Peyer's patch (tissue), 4 donors: ENCODE data around the gene BCAS1. TPM values are rescaled to one million over a fixed set of nuclear protein-coding genes. Genes with fewer than 3 reads are reported as not detected.
"Not testable (repeated sequence)": the region's sequence is repeated elsewhere in the genome, so short reads cannot be mapped to it uniquely, and the experiment has no call there.

Source experiments
- DNase-seq, 3 donors: peaks; one replicate each; pipeline ENCODE4 v3.0.0-alpha.2; 2017 to 2019
- H3K27ac ChIP-seq, 4 donors: fragments of 200-600 bp; sonication (generic); one replicate each; pipeline ENCODE4 v1.5.1; 2016 to 2019
- H3K27me3 ChIP-seq, 2 donors: fragments of 200-600 bp; sonication (generic); one replicate each; pipeline ENCODE4 v1.5.1; 2019
- H3K36me3 ChIP-seq, 3 donors: fragments of 200-600 bp; sonication (generic); one replicate each; pipeline ENCODE4 v1.5.1; 2016 to 2019
- H3K4me1 ChIP-seq, 4 donors: fragments of 200-600 bp; sonication (generic); one replicate each; pipeline ENCODE4 v1.5.1; 2016 to 2019
- H3K4me3 ChIP-seq, 4 donors: fragments of 200-600 bp; sonication (generic); 1 replicate in 3 of 4; 2 replicates in 1 of 4; pipeline ENCODE4 v1.5.1; 2016 to 2019; ENCODE audit warnings: mild to moderate bottlenecking in 1 of 4
- H3K9me3 ChIP-seq, 4 donors: fragments of 200-600 bp; sonication (generic); one replicate each; pipeline ENCODE4 v1.5.1; 2016 to 2019; ENCODE audit warnings: mild to moderate bottlenecking in 1 of 4
- POLR2A ChIP-seq, 2 donors: fragments of 450-650 bp; IDR thresholded peaks; one replicate each; pipeline ENCODE4 v1.5.1; 2017; ENCODE audit warnings: antibody characterized with exemption in 2 of 2, mild to moderate bottlenecking in 2 of 2, moderate library complexity in 2 of 2
- total RNA-seq, 4 donors: library from RNA; depleted of rRNA; stranded (reverse); fragments of >200 nt; gene quantifications; one replicate each; pipeline ENCODE4 v1.1.0, GENCODE V29; 2016
- TF ChIP-seq, protein P1 (sequence below), 6 experiments: fragments of 450-650 bp in 4 of 6; fragments of 200-600 bp in 2 of 6; sonication (generic) in 1 of 6; IDR thresholded peaks; one replicate each; pipeline ENCODE4 v1.5.1; 2017 to 2019; ENCODE audit warnings: antibody characterized with exemption in 6 of 6, mild to moderate bottlenecking in 3 of 6, moderate library complexity in 1 of 6

Gene BCAS1
- total RNA-seq, 4 donors from 2014 or later = 21.5 to 58.1 (median 43.2) TPM

DNA sequence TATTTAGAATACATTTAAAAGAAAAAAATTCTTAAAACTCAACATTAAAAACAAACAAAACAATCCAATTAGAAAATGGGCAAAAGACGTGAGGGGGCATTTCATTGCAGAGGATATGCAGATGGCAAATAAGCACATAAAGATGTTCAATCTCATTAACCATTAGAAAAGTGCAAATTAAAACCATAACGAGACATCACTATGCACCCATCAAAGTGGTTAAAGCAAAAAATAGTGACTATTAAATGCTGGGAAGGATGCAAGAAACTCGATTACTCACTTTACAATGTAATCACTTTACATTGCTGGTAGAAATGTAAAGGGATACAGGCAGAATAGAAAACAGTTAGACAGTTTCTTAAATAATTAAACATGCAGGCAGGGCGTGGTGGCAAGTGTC lies 59.0 kb downstream of the BCAS1 start:
- Histone ChIP-seq H3K27me3 (no peaks in the 10 kb centered on the region), H3K27ac (no peak overlapping the region), H3K4me1 (no peaks in the 10 kb centered on the region), H3K9me3 (no peaks in the 10 kb centered on the region), H3K4me3 (no peak overlapping the region), H3K36me3 (no peaks in the 10 kb centered on the region)
- no peak for DNase-seq
- no peak for TF ChIP-seq POLR2A (IDR thresholded peaks at IDR 0.05)
- TF ChIP-seq, protein P1, sequence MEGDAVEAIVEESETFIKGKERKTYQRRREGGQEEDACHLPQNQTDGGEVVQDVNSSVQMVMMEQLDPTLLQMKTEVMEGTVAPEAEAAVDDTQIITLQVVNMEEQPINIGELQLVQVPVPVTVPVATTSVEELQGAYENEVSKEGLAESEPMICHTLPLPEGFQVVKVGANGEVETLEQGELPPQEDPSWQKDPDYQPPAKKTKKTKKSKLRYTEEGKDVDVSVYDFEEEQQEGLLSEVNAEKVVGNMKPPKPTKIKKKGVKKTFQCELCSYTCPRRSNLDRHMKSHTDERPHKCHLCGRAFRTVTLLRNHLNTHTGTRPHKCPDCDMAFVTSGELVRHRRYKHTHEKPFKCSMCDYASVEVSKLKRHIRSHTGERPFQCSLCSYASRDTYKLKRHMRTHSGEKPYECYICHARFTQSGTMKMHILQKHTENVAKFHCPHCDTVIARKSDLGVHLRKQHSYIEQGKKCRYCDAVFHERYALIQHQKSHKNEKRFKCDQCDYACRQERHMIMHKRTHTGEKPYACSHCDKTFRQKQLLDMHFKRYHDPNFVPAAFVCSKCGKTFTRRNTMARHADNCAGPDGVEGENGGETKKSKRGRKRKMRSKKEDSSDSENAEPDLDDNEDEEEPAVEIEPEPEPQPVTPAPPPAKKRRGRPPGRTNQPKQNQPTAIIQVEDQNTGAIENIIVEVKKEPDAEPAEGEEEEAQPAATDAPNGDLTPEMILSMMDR (IDR thresholded peaks at IDR 0.05) = no peak

DNA sequence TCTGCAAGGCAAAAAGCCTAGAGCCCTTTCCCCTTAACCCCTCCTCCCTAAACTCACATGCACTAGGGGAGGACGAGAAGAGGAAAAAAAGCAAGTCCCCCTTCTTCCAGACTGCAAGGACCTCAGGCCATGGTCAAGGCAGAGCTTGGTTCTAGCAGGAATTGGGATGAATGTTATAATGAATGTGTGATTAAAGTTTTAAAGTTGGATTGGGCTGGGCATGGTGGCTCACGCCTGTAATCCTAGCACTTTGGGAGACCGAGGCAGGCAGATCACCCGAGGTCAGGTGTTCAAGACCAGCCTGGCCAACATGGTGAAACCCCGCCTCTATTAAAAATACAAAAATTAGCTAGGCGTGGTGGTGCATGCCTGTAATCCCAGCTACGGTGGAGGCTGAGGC lies 64.2 kb downstream of the BCAS1 start:
- DNase-seq = not testable (repeated sequence)

DNA sequence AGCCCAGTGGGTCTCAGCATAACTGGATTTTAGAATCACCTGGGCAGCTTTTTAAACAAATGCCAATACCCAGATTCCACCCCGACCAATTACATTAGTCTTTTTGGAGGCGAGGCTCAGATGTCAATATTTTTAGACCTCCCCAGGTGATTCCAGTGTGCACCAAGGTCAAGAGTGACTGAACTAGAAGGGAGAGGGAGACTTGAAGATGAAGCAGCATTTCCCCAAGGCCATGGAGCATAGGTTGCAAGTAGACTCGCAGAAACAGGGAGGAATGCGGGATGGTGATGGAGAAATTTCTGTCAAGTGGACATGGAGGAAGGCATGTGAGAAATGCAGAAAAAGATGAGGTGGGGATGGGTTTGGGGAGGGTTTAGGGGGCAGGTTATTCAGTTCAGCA lies 64.9 kb downstream of the BCAS1 start:
- H3K27me3 ChIP-seq = no peaks in the 10 kb centered on the region
- no peak overlapping the region for H3K4me3 ChIP-seq
- no peak for DNase-seq
- no peaks in the 10 kb centered on the region for H3K36me3 ChIP-seq
- H3K4me1 ChIP-seq = no peaks in the 10 kb centered on the region
- H3K27ac ChIP-seq = no peak overlapping the region
- TF ChIP-seq, protein P1 (IDR thresholded peaks at IDR 0.05) = no peak
- TF ChIP-seq POLR2A (IDR thresholded peaks at IDR 0.05) = no peak
- peaks cover 0 to 12% (median 0%) of the 10 kb centered on the region in 4 donors for H3K9me3 ChIP-seq

More for the DNA sequence above, 64.2 kb downstream of the BCAS1 start:
- not testable (repeated sequence) for H3K27me3 ChIP-seq, H3K4me1 ChIP-seq, H3K27ac ChIP-seq, H3K36me3 ChIP-seq, H3K4me3 ChIP-seq
- peaks cover 0 to 10% (median 0%) of the 10 kb centered on the region in 4 donors for H3K9me3 ChIP-seq

DNA sequence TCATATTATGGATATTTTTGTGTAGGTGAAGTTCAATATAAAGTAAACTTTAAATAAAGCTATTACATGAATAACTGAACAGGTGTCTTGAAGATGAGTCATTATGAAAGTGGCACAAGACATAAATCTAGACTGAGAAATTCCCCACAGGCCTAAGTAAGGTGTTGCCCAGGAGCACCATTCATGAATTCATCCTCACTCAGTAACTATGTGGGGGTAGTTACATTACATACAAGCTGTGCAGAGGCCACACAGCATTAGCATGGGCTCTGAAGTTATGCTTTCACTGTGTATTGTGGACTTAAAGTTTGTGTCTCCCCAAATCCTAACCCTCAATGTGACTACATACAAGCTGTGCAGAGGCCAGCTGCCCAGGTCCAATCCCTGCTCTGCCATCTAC lies 65.9 kb downstream of the BCAS1 start:
- no peak for TF ChIP-seq POLR2A (IDR thresholded peaks at IDR 0.05)
- TF ChIP-seq, protein P1 (IDR thresholded peaks at IDR 0.05) = no peak

DNA sequence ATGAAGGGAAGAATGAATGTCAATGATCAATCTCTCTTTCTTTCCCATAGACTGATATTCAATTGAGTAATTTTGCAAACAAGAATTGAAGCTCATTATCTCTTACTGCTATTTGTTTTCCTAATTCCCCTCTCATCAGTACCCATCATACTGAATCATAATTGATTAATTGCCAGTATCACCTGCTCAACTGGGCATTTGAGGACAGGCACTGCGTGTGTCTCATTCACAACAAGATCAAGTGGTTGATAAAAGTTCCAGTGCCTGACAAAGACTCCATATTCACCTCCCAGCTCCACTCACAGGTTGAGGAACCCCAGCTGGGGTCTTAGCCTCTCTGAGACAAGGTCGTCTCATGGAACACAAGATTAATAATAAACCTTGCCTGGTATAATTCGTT lies 67.7 kb downstream of the BCAS1 start:
- peaks cover 0 to 12% (median 0%) of the 10 kb centered on the region in 4 donors for H3K9me3 ChIP-seq
- TF ChIP-seq, protein P1 (IDR thresholded peaks at IDR 0.05) = no peak
- no peak for TF ChIP-seq POLR2A (IDR thresholded peaks at IDR 0.05)
- no peaks in the 10 kb centered on the region for H3K27me3 ChIP-seq
- H3K4me3 ChIP-seq = no peak overlapping the region
- H3K36me3 ChIP-seq = no peaks in the 10 kb centered on the region
- no peaks in the 10 kb centered on the region for H3K4me1 ChIP-seq
- DNase-seq = no peak
- no peak overlapping the region for H3K27ac ChIP-seq

More for the DNA sequence above, 65.9 kb downstream of the BCAS1 start:
- Histone ChIP-seq H3K27ac (no peak overlapping the region), H3K36me3 (no peaks in the 10 kb centered on the region), H3K9me3 (peaks cover 0 to 12% (median 0%) of the 10 kb centered on the region in 4 donors), H3K27me3 (no peaks in the 10 kb centered on the region), H3K4me1 (no peaks in the 10 kb centered on the region), H3K4me3 (no peak overlapping the region)
- no peak for DNase-seq

DNA sequence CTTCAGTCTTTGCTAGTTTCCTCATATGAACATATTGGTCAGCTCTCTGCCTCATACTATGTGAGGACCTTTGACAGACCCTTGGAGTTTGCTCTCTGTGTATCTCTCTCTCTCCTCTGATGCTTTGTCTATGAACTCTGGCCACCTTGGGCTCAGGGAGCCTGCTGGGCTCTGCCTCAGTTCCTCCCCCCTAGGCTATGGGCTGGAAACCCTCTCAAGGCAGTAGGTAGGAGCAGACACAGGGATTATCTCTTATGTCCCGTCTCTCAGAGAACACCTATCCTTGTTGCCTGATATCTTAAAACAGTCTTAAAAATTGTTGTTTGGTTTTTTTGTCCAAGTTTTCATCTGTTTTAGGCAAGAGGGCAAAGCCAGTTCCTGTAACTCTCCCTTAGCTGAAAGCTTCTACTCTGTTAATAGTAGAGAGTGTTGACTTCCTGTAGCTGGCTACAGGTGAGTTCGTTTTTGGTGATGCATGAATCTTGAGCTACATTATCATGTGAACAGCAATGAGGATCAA lies 68.3 kb downstream of the BCAS1 start:
- Histone ChIP-seq H3K27ac (no peak overlapping the region), H3K4me3 (no peak overlapping the region), H3K36me3 (no peaks in the 10 kb centered on the region), H3K9me3 (peaks cover 0 to 12% (median 0%) of the 10 kb centered on the region in 4 donors), H3K4me1 (no peaks in the 10 kb centered on the region), H3K27me3 (no peaks in the 10 kb centered on the region)
- DNase-seq = no peak
- no peak for TF ChIP-seq POLR2A (IDR thresholded peaks at IDR 0.05)
- TF ChIP-seq, protein P1 (IDR thresholded peaks at IDR 0.05) = no peak
